ENCODE data around the gene UROS. TPM values are rescaled to one million over a fixed set of nuclear protein-coding genes. Genes with fewer than 3 reads are reported as not detected.

Gene UROS
- total RNA-seq, 6 donors from 2014 or later: 26.3 to 48.0 (median 37.2) TPM

- WGBS, 2 donors: 71 to 79% methylated on average over 7 to 10 of the region's 10 CpGs
- H3K4me3 ChIP-seq: no peak overlapping the region
- ATAC-seq (ENCODE audit: low FRiP score in 2 of 2): no peak
Observed at GRCh38 chr10:125779403-125780327, 43.4 kb downstream of the UROS start.

GRCh38 chr10:125778556-125778955 is 44.5 kb downstream of the UROS start:
- no peak overlapping the region for H3K27ac ChIP-seq
- WGBS, 2 donors: 53 to 85% methylated on average over 5 of the region's 5 CpGs
- no peaks in the 10 kb centered on the region for H3K9me3 ChIP-seq
- DNase-seq: no peak
- ATAC-seq (ENCODE audit: low FRiP score in 2 of 2): no peak
- H3K27me3 ChIP-seq: no peaks in the 10 kb centered on the region
- TF ChIP-seq CTCF (IDR thresholded peaks at IDR 0.05) (no peak), POLR2A (IDR thresholded peaks at IDR 0.05) (no peak), POLR2AphosphoS5 (IDR thresholded peaks at IDR 0.05) (no peak), EP300 (IDR thresholded peaks at IDR 0.05) (no peak)
- H3K4me3 ChIP-seq: no peak overlapping the region
- H3K36me3 ChIP-seq: no peaks in the 10 kb centered on the region
- no peaks in the 10 kb centered on the region for H3K4me1 ChIP-seq

More at GRCh38 chr10:125779403-125780327, 43.4 kb downstream of the UROS start:
- no peaks in the 10 kb centered on the region for H3K4me1 ChIP-seq
- no peaks in the 10 kb centered on the region for H3K27me3 ChIP-seq
- TF ChIP-seq POLR2A (IDR thresholded peaks at IDR 0.05) (no peak), CTCF (IDR thresholded peaks at IDR 0.05) (no peak), POLR2AphosphoS5 (IDR thresholded peaks at IDR 0.05) (no peak), EP300 (IDR thresholded peaks at IDR 0.05) (no peak)
- no peak overlapping the region for H3K27ac ChIP-seq
- no peaks in the 10 kb centered on the region for H3K36me3 ChIP-seq
- H3K9me3 ChIP-seq: no peaks in the 10 kb centered on the region
- no peak for DNase-seq

GRCh38 chr10:125777806-125778205 is 45.3 kb downstream of the UROS start:
- H3K27ac ChIP-seq: no peak overlapping the region
- no peaks in the 10 kb centered on the region for H3K4me1 ChIP-seq
- H3K27me3 ChIP-seq: no peaks in the 10 kb centered on the region
- no peaks in the 10 kb centered on the region for H3K36me3 ChIP-seq
- 91 to 94% methylated on average over 9 of the region's 9 CpGs for WGBS, 2 donors
- DNase-seq (no peak), ATAC-seq (ENCODE audit: low FRiP score in 2 of 2) (no peak)
- H3K4me3 ChIP-seq: no peak overlapping the region
- no peak for TF ChIP-seq CTCF (IDR thresholded peaks at IDR 0.05)
- TF ChIP-seq EP300 (IDR thresholded peaks at IDR 0.05): no peak
- TF ChIP-seq POLR2A (IDR thresholded peaks at IDR 0.05): no peak
- TF ChIP-seq POLR2AphosphoS5 (IDR thresholded peaks at IDR 0.05): no peak
- H3K9me3 ChIP-seq: no peaks in the 10 kb centered on the region

GRCh38 chr10:125775491-125776106 is 47.5 kb downstream of the UROS start, which contains the start of gene MMP21:
TSS of gene MMP21 (minus strand) at chr10:125775821. CDS start at chr10:125775821, 0 bp downstream.
- 93 to 94% methylated on average over 24 to 26 of the region's 26 CpGs for WGBS, 2 donors
- no peak for TF ChIP-seq CTCF (IDR thresholded peaks at IDR 0.05)
- TF ChIP-seq POLR2AphosphoS5 (IDR thresholded peaks at IDR 0.05): no peak
- no peak for TF ChIP-seq EP300 (IDR thresholded peaks at IDR 0.05)
- no peak for TF ChIP-seq POLR2A (IDR thresholded peaks at IDR 0.05)
- ATAC-seq (ENCODE audit: low FRiP score in 2 of 2): no peak
- no peaks in the 10 kb centered on the region for H3K27me3 ChIP-seq
- no peak within 1 kb of the TSS for H3K4me3 ChIP-seq
- peak in 1 of 2 donors; percentile 76 for DNase-seq
- no peak within 1 kb of the TSS for H3K27ac ChIP-seq
- H3K4me1 ChIP-seq: no peaks in the 10 kb centered on the region
- H3K36me3 ChIP-seq: no peaks in the 10 kb centered on the region
- no peaks in the 10 kb centered on the region for H3K9me3 ChIP-seq

Data from upper lobe of left lung (tissue), 6 donors.